Activated CD4-positive, alpha-beta T cell treated with anti-CD3 and anti-CD28 coated beads, Interleukin-2, amount 50 U/mL, for 24 hours (primary cell): ENCODE data around the gene IL7R.

ENCODE experiments used
- DNase-seq, 2 donors: peaks; one replicate each; pipeline ENCODE4 v3.0.0-alpha.2; 2020; ENCODE audit warnings: low read depth in 1 of 2, low spot score in 1 of 2

IL7R gene

GRCh38 chr5:35903631-35904203 is 47.0 kb downstream of the IL7R start:
- no peak for DNase-seq

GRCh38 chr5:35904443-35905132 is 47.9 kb downstream of the IL7R start:
- DNase-seq: no peak

GRCh38 chr5:35908228-35908627 is 51.5 kb downstream of the IL7R start:
- no peak for DNase-seq

- DNase-seq: no peak
Observed at GRCh38 chr5:35908814-35909213, 52.1 kb downstream of the IL7R start.

GRCh38 chr5:35919191-35919590 is 62.5 kb downstream of the IL7R start:
- no peak for DNase-seq

- DNase-seq: no peak
Observed at GRCh38 chr5:35920890-35921289, 64.2 kb downstream of the IL7R start.

GRCh38 chr5:35921930-35922329 is 65.2 kb downstream of the IL7R start:
- no peak for DNase-seq

GRCh38 chr5:35922468-35922867 is 65.8 kb downstream of the IL7R start:
- no peak for DNase-seq

GRCh38 chr5:35924122-35924949 is 67.6 kb downstream of the IL7R start:
- no peak for DNase-seq

- peak; percentile 71 to 87 for DNase-seq
Observed at GRCh38 chr5:35924950-35925722, 68.4 kb downstream of the IL7R start.

- DNase-seq: peak in 1 of 2 donors; percentile 72
Observed at GRCh38 chr5:35926389-35927051, 69.8 kb downstream of the IL7R start.
